ENCODE measurements around the gene NR2C2.

DNA sequence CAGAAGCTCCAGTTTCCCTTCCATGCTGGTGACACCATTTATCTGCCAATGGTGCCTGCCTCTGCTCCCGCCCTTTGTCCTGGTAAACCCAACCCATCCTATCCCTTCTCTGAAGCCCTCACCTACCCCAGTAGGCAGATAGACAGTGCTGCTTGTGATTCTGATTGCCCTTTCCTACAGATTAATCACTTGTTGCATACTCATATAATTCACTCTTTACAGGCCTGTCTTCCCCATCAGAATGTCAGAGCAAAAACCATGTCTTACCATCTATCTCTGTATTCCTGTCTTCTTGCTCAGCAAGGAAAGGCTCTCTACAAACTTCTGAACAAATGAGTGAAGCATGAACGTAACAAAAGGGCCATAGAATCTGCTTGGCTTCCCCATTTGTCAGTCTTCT is 69.8 kb downstream of the NR2C2 start:
- TF ChIP-seq, protein P1, sequence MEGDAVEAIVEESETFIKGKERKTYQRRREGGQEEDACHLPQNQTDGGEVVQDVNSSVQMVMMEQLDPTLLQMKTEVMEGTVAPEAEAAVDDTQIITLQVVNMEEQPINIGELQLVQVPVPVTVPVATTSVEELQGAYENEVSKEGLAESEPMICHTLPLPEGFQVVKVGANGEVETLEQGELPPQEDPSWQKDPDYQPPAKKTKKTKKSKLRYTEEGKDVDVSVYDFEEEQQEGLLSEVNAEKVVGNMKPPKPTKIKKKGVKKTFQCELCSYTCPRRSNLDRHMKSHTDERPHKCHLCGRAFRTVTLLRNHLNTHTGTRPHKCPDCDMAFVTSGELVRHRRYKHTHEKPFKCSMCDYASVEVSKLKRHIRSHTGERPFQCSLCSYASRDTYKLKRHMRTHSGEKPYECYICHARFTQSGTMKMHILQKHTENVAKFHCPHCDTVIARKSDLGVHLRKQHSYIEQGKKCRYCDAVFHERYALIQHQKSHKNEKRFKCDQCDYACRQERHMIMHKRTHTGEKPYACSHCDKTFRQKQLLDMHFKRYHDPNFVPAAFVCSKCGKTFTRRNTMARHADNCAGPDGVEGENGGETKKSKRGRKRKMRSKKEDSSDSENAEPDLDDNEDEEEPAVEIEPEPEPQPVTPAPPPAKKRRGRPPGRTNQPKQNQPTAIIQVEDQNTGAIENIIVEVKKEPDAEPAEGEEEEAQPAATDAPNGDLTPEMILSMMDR (IDR thresholded peaks at IDR 0.05), result no peak
- TF ChIP-seq NR3C1 (CRISPR knock-in tag; conservative IDR thresholded peaks at IDR 0.05; ENCODE audit: low read depth), result no peak
- TF ChIP-seq, protein P2, sequence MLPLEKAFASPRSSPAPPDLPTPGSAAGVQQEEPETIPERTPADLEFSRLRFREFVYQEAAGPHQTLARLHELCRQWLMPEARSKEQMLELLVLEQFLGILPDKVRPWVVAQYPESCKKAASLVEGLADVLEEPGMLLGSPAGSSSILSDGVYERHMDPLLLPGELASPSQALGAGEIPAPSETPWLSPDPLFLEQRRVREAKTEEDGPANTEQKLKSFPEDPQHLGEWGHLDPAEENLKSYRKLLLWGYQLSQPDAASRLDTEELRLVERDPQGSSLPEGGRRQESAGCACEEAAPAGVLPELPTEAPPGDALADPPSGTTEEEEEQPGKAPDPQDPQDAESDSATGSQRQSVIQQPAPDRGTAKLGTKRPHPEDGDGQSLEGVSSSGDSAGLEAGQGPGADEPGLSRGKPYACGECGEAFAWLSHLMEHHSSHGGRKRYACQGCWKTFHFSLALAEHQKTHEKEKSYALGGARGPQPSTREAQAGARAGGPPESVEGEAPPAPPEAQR (CRISPR knock-in tag; IDR thresholded peaks at IDR 0.05), result no peak
- TF ChIP-seq, protein P3, sequence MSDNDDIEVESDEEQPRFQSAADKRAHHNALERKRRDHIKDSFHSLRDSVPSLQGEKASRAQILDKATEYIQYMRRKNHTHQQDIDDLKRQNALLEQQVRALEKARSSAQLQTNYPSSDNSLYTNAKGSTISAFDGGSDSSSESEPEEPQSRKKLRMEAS (CRISPR knock-in tag; IDR thresholded peaks at IDR 0.05), result no peak
- TF ChIP-seq, protein P4, sequence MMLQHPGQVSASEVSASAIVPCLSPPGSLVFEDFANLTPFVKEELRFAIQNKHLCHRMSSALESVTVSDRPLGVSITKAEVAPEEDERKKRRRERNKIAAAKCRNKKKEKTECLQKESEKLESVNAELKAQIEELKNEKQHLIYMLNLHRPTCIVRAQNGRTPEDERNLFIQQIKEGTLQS (CRISPR knock-in tag; conservative IDR thresholded peaks at IDR 0.05), result no peak
- TF ChIP-seq, protein P5, sequence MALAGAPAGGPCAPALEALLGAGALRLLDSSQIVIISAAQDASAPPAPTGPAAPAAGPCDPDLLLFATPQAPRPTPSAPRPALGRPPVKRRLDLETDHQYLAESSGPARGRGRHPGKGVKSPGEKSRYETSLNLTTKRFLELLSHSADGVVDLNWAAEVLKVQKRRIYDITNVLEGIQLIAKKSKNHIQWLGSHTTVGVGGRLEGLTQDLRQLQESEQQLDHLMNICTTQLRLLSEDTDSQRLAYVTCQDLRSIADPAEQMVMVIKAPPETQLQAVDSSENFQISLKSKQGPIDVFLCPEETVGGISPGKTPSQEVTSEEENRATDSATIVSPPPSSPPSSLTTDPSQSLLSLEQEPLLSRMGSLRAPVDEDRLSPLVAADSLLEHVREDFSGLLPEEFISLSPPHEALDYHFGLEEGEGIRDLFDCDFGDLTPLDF (CRISPR knock-in tag; IDR thresholded peaks at IDR 0.05), result no peak
- TF ChIP-seq, protein P6, sequence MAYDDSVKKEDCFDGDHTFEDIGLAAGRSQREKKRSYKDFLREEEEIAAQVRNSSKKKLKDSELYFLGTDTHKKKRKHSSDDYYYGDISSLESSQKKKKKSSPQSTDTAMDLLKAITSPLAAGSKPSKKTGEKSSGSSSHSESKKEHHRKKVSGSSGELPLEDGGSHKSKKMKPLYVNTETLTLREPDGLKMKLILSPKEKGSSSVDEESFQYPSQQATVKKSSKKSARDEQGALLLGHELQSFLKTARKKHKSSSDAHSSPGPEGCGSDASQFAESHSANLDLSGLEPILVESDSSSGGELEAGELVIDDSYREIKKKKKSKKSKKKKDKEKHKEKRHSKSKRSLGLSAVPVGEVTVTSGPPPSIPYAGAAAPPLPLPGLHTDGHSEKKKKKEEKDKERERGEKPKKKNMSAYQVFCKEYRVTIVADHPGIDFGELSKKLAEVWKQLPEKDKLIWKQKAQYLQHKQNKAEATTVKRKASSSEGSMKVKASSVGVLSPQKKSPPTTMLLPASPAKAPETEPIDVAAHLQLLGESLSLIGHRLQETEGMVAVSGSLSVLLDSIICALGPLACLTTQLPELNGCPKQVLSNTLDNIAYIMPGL (CRISPR knock-in tag; IDR thresholded peaks at IDR 0.05), result no peak
- TF ChIP-seq TEAD4 (CRISPR knock-in tag; IDR thresholded peaks at IDR 0.05), result no peak
- no peak for TF ChIP-seq FOXJ3 (CRISPR knock-in tag; IDR thresholded peaks at IDR 0.05; ENCODE audit: borderline replicate concordance)
- TF ChIP-seq, protein P7, sequence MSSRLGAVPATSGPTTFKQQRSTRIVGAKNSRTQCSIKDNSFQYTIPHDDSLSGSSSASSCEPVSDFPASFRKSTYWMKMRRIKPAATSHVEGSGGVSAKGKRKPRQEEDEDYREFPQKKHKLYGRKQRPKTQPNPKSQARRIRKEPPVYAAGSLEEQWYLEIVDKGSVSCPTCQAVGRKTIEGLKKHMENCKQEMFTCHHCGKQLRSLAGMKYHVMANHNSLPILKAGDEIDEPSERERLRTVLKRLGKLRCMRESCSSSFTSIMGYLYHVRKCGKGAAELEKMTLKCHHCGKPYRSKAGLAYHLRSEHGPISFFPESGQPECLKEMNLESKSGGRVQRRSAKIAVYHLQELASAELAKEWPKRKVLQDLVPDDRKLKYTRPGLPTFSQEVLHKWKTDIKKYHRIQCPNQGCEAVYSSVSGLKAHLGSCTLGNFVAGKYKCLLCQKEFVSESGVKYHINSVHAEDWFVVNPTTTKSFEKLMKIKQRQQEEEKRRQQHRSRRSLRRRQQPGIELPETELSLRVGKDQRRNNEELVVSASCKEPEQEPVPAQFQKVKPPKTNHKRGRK (CRISPR knock-in tag; IDR thresholded peaks at IDR 0.05; ENCODE audit: borderline replicate concordance), result no peak
